Esophagus muscularis mucosa (tissue), 4 donors: ENCODE results near the gene TMEM138. TPM values are rescaled to one million over a fixed set of nuclear protein-coding genes. Genes with fewer than 3 reads are reported as not detected.

Experiments used
- DNase-seq: peaks from one replicate; pipeline ENCODE4 v3.0.0-alpha.2; 2017; ENCODE audit errors: extremely low spot score
- H3K27ac ChIP-seq, 4 donors: fragments of 200-600 bp; sonication (generic); replicated peaks in 1 of 4; 1 replicate in 3 of 4; 2 replicates in 1 of 4; pipeline ENCODE4 v1.5.1; 2016 to 2019; ENCODE audit warnings: mild to moderate bottlenecking in 1 of 4
- H3K27me3 ChIP-seq, 4 donors: fragments of 200-600 bp; sonication (generic); one replicate each; pipeline versions ENCODE4 v1.5.1 to v1.6.0; 2016 to 2019
- H3K36me3 ChIP-seq, 4 donors: fragments of 200-600 bp; sonication (generic); one replicate each; pipeline ENCODE4 v1.5.1; 2016 to 2019
- H3K4me1 ChIP-seq, 4 donors: fragments of 200-600 bp; sonication (generic); one replicate each; pipeline ENCODE4 v1.5.1; 2016 to 2019
- H3K4me3 ChIP-seq, 4 donors: fragments of 200-600 bp; sonication (generic); 1 replicate in 2 of 4; 2 replicates in 2 of 4; pipeline ENCODE4 v1.5.1; 2016 to 2019; ENCODE audit warnings: mild to moderate bottlenecking in 4 of 4, moderate library complexity in 1 of 4
- H3K9me3 ChIP-seq, 4 donors: fragments of 200-600 bp; sonication (generic); 1 replicate in 3 of 4; 2 replicates in 1 of 4; pipeline ENCODE4 v1.5.1; 2016 to 2019
- CTCF ChIP-seq, 3 experiments: fragments of 200-600 bp in 2 of 3; fragments of 450-650 bp in 1 of 3; sonication (generic) in 2 of 3; IDR thresholded peaks; one replicate each; pipeline ENCODE4 v1.5.1; 2017 to 2019; ENCODE audit warnings: antibody characterized with exemption in 3 of 3, mild to moderate bottlenecking in 2 of 3, moderate library complexity in 1 of 3
- EP300 ChIP-seq: sonication (generic); formaldehyde crosslinking; IDR thresholded peaks from one replicate; pipeline ENCODE4 v1.6.1; 2017; ENCODE audit warnings: antibody characterized with exemption
- POLR2A ChIP-seq: fragments of 450-650 bp; IDR thresholded peaks from one replicate; pipeline ENCODE4 v1.6.1; 2017; ENCODE audit warnings: antibody characterized with exemption, moderate library complexity, mild to moderate bottlenecking, low read depth
- POLR2AphosphoS5 ChIP-seq, 2 donors: sonication (generic); formaldehyde crosslinking; IDR thresholded peaks; one replicate each; pipeline ENCODE4 v1.6.1; 2017; ENCODE audit warnings: antibody characterized with exemption in 2 of 2
- WGBS: methylation state at CpG from one replicate; pipeline ENCODE4 v1.1.5; 2018; 5-methylcytosine and 5-hydroxymethylcytosine counted together
- intact Hi-C: fragments of 100-400 bp; cut with DNase I; formaldehyde crosslinking; loops from one replicate; pipeline ENCODE4 v1.15.1; 2023
- total RNA-seq, 4 donors: library from RNA; depleted of rRNA; stranded (reverse); fragments of >200 nt; gene quantifications; one replicate each; pipeline versions ENCODE4 v1.1.0 to v1.2.1, GENCODE V29; 2016

Gene TMEM138
- total RNA-seq, 4 donors from 2014 or later, result 10.4 to 22.7 (median 15.9) TPM

- peaks cover 23 to 53% (median 34%) of the 10 kb centered on the region in 4 donors for H3K4me1 ChIP-seq
- peaks cover 63 to 67% (median 65%) of the 10 kb centered on the region in 4 donors for H3K36me3 ChIP-seq
- TF ChIP-seq POLR2A (no peak), CTCF (IDR thresholded peaks at IDR 0.05) (no peak), POLR2AphosphoS5 (IDR thresholded peaks at IDR 0.05) (no peak)
- DNase-seq, result no peak
- 85% methylated on average over 9 of the region's 9 CpGs for WGBS
- no peaks in the 10 kb centered on the region for H3K9me3 ChIP-seq
- H3K27ac ChIP-seq, result no peak overlapping the region
- H3K27me3 ChIP-seq, result no peaks in the 10 kb centered on the region
- H3K4me3 ChIP-seq, result no peak overlapping the region
- intact Hi-C loops, result no loop called here
These were observed 33.8 kb upstream of the TMEM138 start for GRCh38 chr11:61328351-61328750.

- H3K4me1 ChIP-seq, result peaks cover 29 to 65% (median 39%) of the 10 kb centered on the region in 4 donors
- no peak overlapping the region for H3K4me3 ChIP-seq
- peaks cover 47 to 52% (median 50%) of the 10 kb centered on the region in 4 donors for H3K36me3 ChIP-seq
- H3K27ac ChIP-seq, result no peak overlapping the region
- no peaks in the 10 kb centered on the region for H3K27me3 ChIP-seq
- no peak for TF ChIP-seq CTCF (IDR thresholded peaks at IDR 0.05)
- no peak for TF ChIP-seq POLR2AphosphoS5 (IDR thresholded peaks at IDR 0.05)
- no peak for TF ChIP-seq EP300
- TF ChIP-seq POLR2A, result no peak
- DNase-seq, result no peak
- H3K9me3 ChIP-seq, result no peaks in the 10 kb centered on the region
- WGBS, result 91% methylated on average over 4 of the region's 4 CpGs
- intact Hi-C loops, result no loop called here
These were observed 32.3 kb upstream of the TMEM138 start for GRCh38 chr11:61329871-61330270.

- intact Hi-C loops, result no loop called here
- Histone ChIP-seq H3K36me3 (peaks cover 30 to 34% (median 32%) of the 10 kb centered on the region in 4 donors), H3K4me1 (peaks cover 35 to 79% (median 44%) of the 10 kb centered on the region in 4 donors), H3K4me3 (peak overlapping the region; percentile 87 to 99 (median 94)), H3K27ac (peak overlapping the region in 1 of 4 donors; percentile 89), H3K27me3 (no peaks in the 10 kb centered on the region), H3K9me3 (no peaks in the 10 kb centered on the region)
- TF ChIP-seq CTCF (IDR thresholded peaks at IDR 0.05) (no peak), POLR2AphosphoS5 (IDR thresholded peaks at IDR 0.05) (no peak), EP300 (no peak), POLR2A (no peak)
- no peak for DNase-seq
- WGBS, result 74% methylated on average over 6 of the region's 6 CpGs
These were observed 30.5 kb upstream of the TMEM138 start for GRCh38 chr11:61331651-61332050.

GRCh38 chr11:61332281-61332796 is 29.8 kb upstream of the TMEM138 start:
- H3K27me3 ChIP-seq, result no peaks in the 10 kb centered on the region
- 0% methylated on average over 16 of the region's 24 CpGs for WGBS
- H3K4me3 ChIP-seq, result peak overlapping the region; percentile 87 to 99 (median 94)
- no peak for DNase-seq
- no peak for TF ChIP-seq EP300
- intact Hi-C loops, result no loop called here
- H3K36me3 ChIP-seq, result peaks cover 23 to 28% (median 25%) of the 10 kb centered on the region in 4 donors
- no peaks in the 10 kb centered on the region for H3K9me3 ChIP-seq
- peak overlapping the region; percentile 89 to 94 (median 91) for H3K27ac ChIP-seq
- peaks cover 31 to 72% (median 44%) of the 10 kb centered on the region in 4 donors for H3K4me1 ChIP-seq

- Histone ChIP-seq H3K4me3 (peak within 1 kb of the TSS; percentile 87 to 99 (median 94)), H3K27me3 (no peaks in the 10 kb centered on the region), H3K9me3 (no peaks in the 10 kb centered on the region), H3K27ac (peak within 1 kb of the TSS; percentile 89 to 94 (median 91)), H3K36me3 (peaks cover 18 to 22% (median 21%) of the 10 kb centered on the region in 4 donors), H3K4me1 (peaks cover 31 to 66% (median 42%) of the 10 kb centered on the region in 4 donors)
- intact Hi-C loops, result no loop called here
- WGBS, result 0% methylated on average over 12 of the region's 81 CpGs
- TF ChIP-seq POLR2A (peak; percentile 53), CTCF (IDR thresholded peaks at IDR 0.05) (peak in 1 of 3 experiments; percentile 11), POLR2AphosphoS5 (IDR thresholded peaks at IDR 0.05) (peak; percentile 88 to 93), EP300 (no peak)
- DNase-seq, result peak; percentile 98
These were observed 29.2 kb upstream of the TMEM138 start, which contains the start of the genes DDB1 and TKFC for GRCh38 chr11:61332797-61333549. TSS of gene DDB1 (minus strand) at chr11:61333105. CDS start at chr11:61332968, 137 bp downstream. TSS of gene TKFC (plus strand) at chr11:61333228. CDS start at chr11:61334729, 1,501 bp downstream.
